ENCODE results near the gene SYT1.
"Not testable (repeated sequence)": the region's sequence is repeated elsewhere in the genome, so short reads cannot be mapped to it uniquely, and the experiment has no call there.

Gene SYT1

DNA sequence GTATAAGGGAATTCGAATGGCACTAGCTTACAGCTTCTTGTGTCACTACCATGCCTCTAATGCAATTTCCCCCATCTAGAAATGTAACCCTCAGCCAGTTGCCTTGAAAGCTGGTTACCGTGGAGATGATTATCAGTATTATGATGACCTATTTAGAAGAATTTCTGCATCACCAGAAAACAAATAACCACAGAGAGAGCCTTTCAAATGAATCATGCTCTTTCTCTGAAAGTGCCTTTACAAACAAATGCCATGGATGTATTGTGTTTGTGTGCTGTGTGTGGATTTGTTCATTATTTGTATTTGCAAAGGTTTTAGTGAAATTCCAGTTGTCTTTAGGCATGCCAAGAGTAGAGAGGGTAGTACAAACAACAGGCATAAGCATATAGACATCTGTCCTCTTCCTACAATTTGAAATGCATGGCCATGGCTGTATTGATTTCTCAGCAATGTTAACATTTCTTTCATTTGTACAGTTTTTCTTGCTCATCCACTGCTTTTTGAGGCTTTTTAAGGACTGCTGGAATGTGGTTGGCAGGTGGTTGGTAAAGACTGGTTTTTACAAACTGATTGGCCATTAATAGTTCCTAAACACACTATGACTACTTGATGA is 559.6 kb downstream of the SYT1 start:
- no peak for DNase-seq (ENCODE audit: low read depth in 2 of 3, low spot score in 2 of 3)

GRCh38 chr12:79426121-79426520 is 561.5 kb downstream of the SYT1 start:
- no peak for DNase-seq (ENCODE audit: low read depth in 2 of 3, low spot score in 2 of 3)

DNA sequence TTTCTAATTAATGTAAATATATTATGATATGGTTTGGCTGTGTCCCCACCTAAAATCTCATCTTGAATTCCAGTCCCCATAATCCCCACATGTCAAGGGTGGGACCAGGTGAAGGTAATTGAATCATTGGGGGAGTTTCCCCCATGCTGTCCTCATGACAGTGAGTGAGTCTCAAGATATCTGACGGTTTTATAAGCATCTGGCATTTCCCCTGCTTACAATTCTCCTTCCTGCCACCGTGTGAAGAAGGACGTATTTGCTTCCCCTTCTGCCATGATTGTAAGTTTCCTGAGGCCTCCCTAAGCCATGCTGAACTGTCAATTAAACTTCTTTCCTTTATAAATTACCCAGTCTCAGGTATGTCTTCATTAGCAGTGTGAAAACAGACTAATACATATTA is 562.2 kb downstream of the SYT1 start:
- DNase-seq (ENCODE audit: low read depth in 2 of 3, low spot score in 2 of 3), result not testable (repeated sequence)

DNA sequence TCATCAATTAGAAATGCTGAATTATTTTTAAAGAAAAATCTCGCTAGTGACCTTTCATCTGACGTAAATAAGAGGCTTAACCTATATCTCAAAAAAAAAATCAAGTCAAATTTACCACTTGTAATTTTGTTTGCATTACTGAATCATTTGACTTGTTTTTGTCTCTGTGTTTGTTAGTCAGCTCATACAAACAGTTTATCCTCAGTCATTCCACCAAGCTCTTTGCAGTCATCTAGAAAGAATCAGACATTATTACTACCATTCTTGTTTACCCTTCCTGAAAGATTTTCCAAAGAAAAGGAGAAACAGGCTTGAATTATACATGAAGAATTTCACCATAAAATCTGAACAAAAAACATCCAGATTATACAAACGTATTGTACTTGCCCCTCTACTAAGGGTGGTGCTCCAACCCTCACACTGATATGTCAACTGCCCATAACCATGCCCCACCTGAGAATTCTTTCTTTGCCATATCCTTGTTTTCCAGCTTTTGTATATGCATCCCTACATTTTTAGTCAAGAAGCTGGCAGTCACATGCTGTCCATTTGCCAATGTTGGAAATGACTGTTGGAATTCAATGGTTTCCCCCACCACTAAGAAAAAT is 569.0 kb downstream of the SYT1 start:
- no peak for DNase-seq (ENCODE audit: low read depth in 2 of 3, low spot score in 2 of 3)

GRCh38 chr12:79434561-79434960 is 570.0 kb downstream of the SYT1 start:
- DNase-seq (ENCODE audit: low read depth in 2 of 3, low spot score in 2 of 3), result no peak

GRCh38 chr12:79435742-79436141 is 571.2 kb downstream of the SYT1 start:
- no peak for DNase-seq (ENCODE audit: low read depth in 2 of 3, low spot score in 2 of 3)

DNA sequence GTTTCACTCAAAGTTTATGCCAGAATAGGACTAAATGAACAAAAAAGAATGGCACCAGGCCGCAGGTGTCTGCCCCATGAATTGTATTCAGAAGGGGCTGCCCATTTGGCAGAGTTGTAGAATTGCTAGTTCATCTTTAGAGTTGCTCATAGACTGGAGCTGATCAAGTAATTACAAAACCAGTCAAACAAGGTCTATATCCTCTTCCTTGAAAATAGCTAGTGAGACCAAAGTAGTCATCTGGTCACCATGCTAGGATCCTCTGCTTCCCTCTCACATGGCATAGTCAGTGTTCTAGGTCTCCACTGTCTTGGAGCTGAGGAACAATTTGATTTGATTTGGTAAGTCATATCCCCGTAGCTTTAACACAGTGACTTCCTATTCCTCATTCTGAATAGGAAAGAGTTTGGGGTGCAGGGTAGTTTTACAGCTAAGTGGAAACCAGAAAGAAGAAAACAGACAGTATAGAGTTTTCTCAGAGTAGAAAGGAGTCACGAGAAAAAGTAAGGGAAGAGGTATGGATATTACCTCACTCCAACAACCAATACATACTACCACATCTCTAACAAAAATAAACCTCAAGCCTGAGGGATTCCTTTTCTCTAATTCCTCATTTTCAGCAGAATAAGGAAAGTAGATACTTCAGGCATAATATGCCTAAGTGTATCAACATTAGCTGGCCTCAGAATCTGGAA is 574.1 kb downstream of the SYT1 start:
- no peak for DNase-seq (ENCODE audit: low read depth in 2 of 3, low spot score in 2 of 3)

DNA sequence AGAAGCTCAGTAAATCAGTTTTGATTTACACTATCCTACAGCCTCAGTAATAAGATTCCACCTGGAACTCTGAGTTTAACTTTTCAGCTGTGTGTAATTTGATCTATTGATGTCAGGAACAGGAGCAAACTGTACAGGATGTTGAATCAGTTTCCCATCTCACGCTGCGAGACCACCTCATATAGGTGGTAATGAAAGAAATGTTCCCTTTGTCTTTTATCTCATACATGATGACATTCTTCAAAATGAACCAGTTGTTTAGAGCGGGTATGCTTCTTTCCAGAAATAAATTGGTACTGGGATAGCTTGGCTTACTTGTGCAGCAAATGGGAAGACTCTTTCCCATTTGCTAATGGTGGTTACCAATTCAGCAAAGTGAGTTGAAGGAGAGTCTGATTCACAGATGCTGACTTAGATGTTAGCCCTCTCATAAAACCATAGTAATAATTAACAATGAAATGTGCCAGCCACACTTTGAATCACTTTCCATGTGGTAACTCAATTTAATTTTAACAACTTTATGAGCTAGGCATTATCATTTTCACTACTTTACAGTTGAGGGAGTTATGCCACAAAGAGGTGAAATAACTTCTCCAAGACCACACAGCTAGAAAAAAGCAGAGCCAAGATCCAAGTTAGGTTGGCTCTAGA is 574.7 kb downstream of the SYT1 start:
- DNase-seq (ENCODE audit: low read depth in 2 of 3, low spot score in 2 of 3), result no peak

GRCh38 chr12:79441534-79441933 is 577.0 kb downstream of the SYT1 start:
- no peak for DNase-seq (ENCODE audit: low read depth in 2 of 3, low spot score in 2 of 3)

DNA sequence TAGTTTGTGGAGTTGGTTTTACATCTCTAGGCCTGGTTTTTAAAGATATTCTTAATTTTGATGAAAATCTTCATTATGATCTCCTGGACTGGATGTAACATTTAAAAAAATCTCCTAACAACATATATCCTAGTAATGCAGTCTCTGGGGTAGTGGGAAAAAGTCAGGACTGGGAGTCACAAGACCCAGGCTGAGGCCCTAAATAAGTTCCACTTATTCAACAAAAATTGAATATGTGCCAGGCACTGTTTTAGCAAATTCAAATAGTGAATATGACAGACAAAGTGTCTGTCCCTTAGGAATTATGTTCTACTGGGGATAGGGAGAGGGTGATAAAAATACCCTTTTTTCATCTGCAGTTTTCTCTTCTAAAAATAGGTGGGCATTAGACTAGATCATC is 577.8 kb downstream of the SYT1 start:
- no peak for DNase-seq (ENCODE audit: low read depth in 2 of 3, low spot score in 2 of 3)

- DNase-seq (ENCODE audit: low read depth in 2 of 3, low spot score in 2 of 3), result no peak
Observed at GRCh38 chr12:79444089-79444488, 579.5 kb downstream of the SYT1 start.

DNA sequence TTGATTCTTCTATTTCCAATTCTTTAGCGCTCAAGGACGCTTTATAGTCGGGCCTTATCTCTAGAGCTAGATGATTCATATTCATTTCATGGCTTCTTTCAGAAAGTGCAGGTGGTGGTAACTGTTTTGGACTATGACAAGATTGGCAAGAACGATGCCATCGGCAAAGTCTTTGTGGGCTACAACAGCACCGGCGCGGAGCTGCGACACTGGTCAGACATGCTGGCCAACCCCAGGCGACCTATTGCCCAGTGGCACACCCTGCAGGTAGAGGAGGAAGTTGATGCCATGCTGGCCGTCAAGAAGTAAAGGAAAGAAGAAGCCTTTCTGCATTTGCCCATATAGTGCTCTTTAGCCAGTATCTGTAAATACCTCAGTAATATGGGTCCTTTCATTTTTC is 584.2 kb downstream of the SYT1 start:
- no peak for DNase-seq (ENCODE audit: low read depth in 2 of 3, low spot score in 2 of 3)

DNA sequence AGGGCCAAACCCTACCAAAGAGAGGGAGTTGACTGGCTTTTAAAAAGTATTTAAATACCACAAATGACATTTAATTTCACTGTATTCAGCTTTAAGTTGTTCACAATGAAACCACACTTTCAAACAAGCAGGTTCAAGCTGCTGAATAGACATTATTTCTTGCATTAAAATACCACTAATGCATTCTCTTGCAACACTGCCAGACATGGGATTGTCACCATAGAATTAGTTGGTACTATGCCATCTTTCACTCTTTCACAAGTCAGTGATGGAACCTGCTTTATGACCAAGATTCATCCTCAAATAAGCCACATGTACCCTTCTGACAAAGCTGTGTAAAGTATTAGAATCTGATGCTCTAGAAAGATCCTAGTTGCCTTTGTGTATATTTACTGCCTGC is 586.8 kb downstream of the SYT1 start:
- DNase-seq (ENCODE audit: low read depth in 2 of 3, low spot score in 2 of 3), result no peak

GRCh38 chr12:79451978-79452377 is 587.4 kb downstream of the SYT1 start:
- no peak for DNase-seq (ENCODE audit: low read depth in 2 of 3, low spot score in 2 of 3)

DNA sequence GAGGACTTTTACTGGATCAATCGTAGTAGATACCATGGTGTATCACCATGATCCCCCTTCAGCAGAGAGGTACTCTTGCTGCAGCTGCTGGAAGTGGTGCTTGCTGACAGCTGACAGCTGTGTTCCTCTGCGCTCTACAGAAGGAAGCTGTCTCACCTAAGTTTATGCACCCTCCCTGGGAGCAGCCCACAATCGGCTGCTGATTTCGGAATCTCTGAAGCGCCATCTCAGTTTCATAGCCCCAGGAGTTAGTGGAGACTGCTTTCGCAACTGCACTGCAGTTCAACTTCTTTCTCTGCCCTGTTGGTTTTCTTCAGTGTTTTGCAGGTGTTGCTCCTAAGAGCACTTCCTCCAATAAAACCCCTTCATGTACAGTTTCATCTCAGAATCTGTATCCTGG is 588.3 kb downstream of the SYT1 start:
- DNase-seq (ENCODE audit: low read depth in 2 of 3, low spot score in 2 of 3), result no peak

- no peak for DNase-seq (ENCODE audit: low read depth in 2 of 3, low spot score in 2 of 3)
Observed at GRCh38 chr12:79453820-79454219, 589.2 kb downstream of the SYT1 start.

DNA sequence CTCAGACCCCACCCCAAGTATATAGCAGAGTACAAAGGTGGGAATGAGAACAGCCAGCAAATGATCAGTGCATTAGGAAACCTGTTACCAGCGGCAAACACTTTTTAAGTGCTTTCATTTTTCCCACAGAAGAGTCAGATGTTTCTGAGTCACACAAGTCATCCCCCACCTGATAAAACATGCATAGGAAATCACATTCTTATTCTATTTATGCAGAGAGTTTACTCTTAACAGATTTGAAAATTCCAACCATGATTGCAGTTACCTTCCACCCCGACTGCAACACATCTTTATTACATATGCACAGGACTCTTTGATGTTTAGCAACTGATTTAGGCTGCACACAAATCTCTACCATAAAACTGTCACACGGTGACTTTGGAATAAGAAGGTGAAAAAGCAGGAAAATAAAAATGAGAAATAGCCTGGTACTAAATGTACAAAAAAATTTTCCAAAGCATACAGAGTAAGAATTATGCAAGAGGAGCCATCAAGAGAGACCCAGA is 589.8 kb downstream of the SYT1 start:
- no peak for DNase-seq (ENCODE audit: low read depth in 2 of 3, low spot score in 2 of 3)

- no peak for DNase-seq (ENCODE audit: low read depth in 2 of 3, low spot score in 2 of 3)
Observed at GRCh38 chr12:79455286-79455685, 590.7 kb downstream of the SYT1 start.

GRCh38 chr12:79482323-79482722 is 617.7 kb downstream of the SYT1 start:
- no peak for DNase-seq (ENCODE audit: low read depth in 2 of 3, low spot score in 2 of 3)

DNA sequence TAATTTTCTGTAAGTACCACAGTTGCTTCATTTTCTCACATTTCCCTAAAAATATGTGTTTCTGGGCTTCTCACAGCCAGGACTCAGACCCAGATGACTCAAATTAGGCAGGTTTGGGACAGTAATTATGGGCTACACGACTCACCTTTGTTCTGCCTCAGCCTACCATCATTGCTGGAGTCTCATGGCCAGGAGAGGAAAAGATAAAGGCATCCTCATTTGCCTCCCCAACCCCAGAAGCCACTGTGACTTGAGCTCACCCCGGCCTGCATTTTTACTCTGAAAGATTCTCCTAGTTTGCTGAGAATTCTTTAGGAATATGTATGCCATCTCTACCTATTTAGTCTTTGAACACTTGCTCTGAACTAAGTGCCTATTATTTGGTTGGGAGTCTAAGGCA is 618.3 kb downstream of the SYT1 start:
- DNase-seq (ENCODE audit: low read depth in 2 of 3, low spot score in 2 of 3), result no peak

DNA sequence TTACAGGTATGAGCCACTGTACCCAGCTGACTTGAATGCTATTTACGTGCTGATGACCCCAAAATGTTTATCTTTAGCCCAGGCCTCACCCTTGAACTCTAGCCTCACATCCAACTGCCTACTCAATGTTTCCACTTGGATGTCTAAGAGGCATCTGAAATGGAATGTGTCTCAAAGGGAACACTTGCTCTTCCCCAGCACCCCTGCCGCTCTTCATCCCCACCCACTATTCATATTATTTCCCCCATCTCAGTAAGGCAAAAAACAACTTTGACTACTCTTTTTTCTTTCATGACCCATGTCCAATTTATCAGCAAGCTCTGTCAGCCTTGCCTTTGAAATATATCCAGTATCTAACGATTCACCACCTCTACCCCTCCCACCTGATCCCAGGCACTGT is 621.6 kb downstream of the SYT1 start:
- DNase-seq (ENCODE audit: low read depth in 2 of 3, low spot score in 2 of 3), result no peak

All from activated CD8-positive, alpha-beta memory T cell treated with anti-CD3 and anti-CD28 coated beads for 48 hours (primary cell).